Fibroblast of gingiva (primary cell): ENCODE data around the gene SSPN.

ENCODE experiments used
- DNase-seq: peaks from one replicate; pipeline ENCODE4 v3.0.0-alpha.2; 2011; ENCODE audit warnings: low read depth

The SSPN gene

GRCh38 chr12:26285401-26285800 is 90.0 kb downstream of the SSPN start:
- DNase-seq: no peak

DNA sequence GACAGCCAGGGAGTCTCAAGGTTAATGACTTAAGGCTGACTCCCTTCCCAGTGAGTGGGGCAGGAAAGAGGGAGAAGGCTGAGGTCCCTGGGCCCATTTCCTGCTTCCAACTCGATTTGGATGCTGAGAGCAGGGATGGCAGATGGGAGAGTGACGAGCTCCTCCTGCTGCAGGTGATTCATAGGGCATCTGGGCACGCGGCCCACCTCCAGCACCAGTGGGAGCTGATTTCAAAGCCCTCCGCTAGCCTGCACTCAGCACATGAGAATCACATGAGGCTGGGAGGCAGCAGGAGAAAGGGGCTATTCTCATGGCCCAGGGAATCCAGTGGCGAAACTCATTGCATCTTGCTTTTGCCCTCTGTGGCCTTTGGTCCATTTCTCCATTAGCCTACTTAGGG is 90.8 kb downstream of the SSPN start:
- DNase-seq: no peak

GRCh38 chr12:26287671-26288381 is 92.5 kb downstream of the SSPN start:
- DNase-seq: peak; percentile 84

- DNase-seq: no peak
These were observed 95.2 kb downstream of the SSPN start for GRCh38 chr12:26290565-26290964.

DNA sequence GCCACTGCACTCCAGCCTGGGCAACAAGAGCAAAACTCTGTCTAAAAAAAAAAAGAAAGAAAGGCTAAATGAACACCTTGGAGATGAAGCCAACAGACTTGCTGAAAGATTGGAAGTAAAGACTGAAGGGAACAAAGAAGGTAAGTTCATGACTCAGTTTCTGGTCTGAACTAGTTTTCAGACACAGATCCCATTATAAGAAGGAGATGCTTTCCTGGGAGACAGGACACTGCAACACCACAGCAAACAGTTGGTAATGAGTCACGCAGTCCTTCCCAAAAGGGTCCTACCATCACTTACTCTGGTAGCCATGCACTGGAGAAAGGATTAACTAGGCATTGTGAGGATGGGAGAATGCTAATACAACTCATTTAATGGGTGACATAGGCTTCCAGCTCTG is 97.2 kb downstream of the SSPN start:
- DNase-seq: no peak

- no peak for DNase-seq
These were observed 98.2 kb downstream of the SSPN start for GRCh38 chr12:26293612-26294011.

DNA sequence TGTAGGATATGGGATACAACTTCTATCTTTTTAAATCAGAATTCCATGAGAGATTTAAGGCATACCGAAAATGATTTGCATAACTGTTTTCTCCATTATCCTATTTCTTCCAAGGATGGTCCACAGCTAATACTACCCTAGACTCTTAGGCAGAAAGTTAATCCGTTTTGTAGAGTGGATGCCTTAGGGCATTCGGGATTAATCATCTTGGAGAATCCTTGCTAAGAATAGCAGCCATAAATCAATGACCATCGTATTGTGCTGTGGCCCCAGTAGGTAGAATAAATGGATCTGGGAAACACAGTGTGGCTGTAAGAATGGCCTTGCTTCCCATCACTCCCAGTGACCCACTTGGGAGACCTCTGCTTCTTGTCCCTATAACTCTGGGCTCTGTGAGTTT is 99.6 kb downstream of the SSPN start:
- DNase-seq: no peak

DNA sequence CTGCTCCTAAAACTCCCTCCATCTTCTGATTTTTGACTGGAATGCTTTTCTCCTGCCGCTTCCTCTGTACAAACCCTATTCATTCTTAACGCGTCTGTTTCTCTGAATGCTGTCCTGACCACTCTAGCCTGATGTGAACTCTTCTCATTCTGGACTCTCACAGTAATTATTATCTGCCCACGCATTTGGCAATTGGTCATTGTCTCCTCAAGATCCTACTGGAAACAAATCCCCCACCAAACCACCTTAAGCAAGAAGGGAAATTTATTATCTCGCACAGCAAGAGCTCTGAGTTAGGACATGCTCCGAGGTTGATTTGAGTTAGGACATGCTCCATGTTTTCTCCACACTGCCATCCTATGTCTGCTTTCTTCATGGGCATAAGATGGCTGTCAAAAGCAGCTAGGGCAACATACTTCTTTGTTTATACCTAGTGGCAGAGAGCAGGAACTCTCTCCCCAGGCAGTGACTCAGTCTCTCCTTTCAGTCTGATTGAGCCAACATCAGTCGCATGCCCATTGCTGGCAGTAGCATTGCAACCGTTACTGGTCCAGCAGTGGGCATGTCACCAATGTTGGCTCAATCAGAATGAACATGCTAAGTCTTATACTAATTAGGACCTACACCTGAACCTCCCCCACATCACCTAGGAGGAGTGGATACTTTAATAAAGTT is 102.2 kb downstream of the SSPN start:
- DNase-seq: no peak

DNA sequence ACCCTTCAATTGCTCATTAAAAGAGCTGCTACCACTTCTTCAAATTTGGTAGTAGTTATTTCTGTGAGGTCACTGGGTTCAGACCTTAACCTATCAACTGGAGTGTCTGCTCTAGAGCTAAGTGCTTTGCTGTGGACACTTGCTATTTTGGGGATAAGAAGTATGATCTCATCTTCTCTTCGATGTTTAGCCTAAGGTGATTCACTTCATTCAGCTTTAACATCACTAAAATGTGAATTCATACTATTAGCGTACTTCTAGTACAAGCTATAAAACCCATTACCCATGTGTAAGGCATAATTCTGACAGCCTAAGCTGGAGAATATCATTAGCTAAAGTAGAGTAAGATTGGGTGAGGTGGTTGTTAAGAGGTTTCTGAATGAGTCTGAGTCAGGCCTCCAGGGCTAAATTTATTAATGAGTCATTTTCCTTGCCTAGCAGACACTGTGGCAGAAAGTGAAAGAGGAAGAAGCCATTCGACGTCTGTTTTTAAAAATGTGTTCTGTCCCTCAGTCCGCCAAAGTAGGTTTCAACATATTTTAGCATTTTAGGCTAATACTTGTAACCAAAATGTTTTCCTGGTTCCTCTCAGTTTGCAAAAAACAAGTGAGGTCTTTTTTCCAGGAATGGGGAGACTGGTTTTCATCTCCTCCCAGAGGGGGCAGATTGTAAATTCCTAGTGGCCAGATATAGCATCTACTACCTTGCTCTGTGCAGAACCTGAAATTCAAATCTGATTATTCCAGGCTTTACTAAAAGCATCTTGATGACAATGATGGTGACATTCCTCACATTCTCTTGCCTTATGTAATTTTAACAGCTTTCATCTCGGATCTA is 103.6 kb downstream of the SSPN start:
- peak; percentile 64 for DNase-seq

GRCh38 chr12:26299751-26300150 is 104.4 kb downstream of the SSPN start:
- no peak for DNase-seq
